Activated CD4-positive, CD25-positive, alpha-beta regulatory T cell treated with anti-CD3 and anti-CD28 coated beads, Interleukin-2, amount 50 U/mL, for 16 hours (primary cell): ENCODE results near the gene JOSD1.
"Not testable (repeated sequence)": the region's sequence is repeated elsewhere in the genome, so short reads cannot be mapped to it uniquely, and the experiment has no call there.

Experiments used
- DNase-seq: peaks from one replicate; pipeline ENCODE4 v3.0.0-alpha.2; 2020; ENCODE audit warnings: low read depth, low spot score

The JOSD1 gene

DNA sequence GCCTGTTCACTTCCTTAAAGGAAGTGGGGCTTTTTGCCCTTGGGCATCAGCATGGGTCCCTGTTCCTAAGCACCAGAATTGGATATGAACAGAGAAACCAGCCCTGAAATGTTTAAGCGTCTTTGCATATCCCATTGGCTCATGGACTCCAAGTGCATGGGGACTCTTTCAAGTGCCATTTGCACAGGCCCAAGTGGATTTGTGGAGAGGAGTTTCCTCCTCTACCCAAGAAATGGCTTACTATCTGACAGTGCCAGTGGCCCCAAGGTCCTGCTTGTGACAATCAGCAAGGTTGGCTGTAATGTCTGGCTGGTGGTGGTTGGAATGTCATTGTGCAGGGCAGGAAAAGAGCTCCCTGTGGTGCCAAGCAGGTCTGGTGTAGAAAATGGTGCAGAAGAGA is 15.0 kb downstream of the JOSD1 start:
- DNase-seq = no peak

DNA sequence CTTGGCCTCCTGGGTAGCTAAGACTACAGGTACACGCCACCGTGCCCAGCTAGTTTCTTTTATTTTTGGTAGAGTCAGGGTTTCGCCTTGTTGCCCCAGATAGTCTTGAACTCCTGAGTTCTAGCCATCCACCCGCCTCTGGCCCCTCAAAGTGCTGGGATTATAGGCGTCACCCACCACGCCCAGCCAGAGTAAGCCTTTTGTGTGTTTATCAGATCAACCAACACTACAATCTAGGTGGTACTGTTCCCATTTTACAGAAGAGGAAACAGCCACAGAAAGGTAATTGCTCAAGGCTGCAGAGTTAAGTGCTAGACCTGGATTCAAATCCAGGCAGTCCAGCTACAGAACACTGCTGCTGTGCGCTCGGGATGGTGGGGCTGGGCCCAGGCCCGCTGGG is 15.8 kb downstream of the JOSD1 start:
- no peak for DNase-seq

DNA sequence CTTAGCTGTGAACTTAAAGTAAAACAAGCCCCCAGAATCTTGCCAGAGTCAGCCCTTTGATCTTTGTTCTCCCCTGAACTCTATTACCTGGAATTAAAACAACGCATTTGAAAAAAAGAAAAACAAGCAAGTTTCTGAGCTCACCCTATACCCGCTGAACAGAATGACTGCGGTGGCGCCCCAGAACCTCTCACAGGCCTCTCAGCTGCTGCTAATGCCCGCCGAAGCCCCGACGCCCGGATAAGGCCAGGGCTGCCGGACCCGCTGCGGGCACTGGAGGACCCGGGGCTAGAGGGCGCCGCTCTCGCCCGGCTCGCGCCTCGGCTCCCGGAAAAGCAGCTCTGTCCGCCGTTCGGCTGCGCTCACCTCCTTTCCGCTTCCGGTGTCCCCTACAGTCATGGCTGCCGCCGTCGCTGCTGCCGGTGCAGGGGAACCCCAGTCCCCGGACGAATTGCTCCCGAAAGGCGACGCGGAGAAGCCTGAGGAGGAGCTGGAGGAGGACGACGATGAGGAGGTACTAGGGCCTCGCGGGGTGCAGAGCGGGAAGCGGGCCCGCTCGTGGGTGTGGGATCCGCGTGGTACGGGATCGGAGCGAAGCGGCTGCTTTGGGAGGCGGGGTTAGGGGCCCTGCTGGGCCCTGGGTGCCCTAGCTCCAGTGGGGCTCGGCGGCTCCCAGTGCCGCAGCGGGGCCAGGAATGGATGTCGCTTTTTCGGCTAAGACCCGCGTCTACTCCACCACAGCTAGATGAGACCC is 19.0 kb downstream of the JOSD1 start, which contains the start of gene TOMM22:
Gene TOMM22, plus strand, starts transcription at position 376 of the 754 bp plus-strand sequence. Its CDS starts 22 bp downstream, at position 398.
- DNase-seq = peak; percentile 71

DNA sequence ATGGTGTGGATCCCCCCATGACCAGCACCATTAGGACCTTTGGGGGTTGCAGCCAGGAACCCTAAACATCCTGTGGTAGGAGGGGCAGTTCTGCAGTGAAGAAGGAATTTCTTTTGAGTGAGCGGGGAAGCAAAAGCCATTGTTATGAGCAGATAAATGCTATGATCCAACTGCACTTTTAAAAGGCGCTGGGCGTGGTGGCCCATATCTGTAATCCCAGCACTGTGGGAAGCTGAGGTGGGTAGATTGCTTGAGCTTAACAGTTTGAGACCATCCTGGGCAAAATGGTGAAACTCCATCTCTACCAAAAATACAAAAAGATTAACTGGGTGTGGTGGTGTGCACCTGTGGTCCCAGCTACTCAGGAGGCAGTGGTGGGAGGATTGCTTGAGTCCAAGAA is 24.9 kb downstream of the JOSD1 start:
- no peak for DNase-seq

DNA sequence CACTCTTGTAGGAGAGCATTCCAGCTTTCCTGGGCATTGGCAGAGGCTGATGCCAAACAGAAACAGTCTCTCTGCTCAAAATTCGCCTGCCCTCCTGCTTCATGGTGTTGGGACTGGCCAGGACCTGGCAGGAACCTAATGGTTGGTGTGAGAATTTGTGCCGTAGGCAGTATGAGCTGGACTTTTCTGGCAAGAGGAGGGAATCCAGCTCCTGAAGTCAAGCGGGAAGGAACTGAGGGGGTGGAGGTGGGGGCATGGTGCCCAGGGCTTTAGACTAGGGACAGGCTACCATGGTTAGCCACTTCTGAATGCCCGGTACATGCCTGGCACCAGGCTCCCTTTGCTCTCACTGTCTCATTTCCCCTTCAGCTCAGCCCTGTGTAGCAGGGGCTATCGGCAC is 25.9 kb downstream of the JOSD1 start:
- DNase-seq = no peak

DNA sequence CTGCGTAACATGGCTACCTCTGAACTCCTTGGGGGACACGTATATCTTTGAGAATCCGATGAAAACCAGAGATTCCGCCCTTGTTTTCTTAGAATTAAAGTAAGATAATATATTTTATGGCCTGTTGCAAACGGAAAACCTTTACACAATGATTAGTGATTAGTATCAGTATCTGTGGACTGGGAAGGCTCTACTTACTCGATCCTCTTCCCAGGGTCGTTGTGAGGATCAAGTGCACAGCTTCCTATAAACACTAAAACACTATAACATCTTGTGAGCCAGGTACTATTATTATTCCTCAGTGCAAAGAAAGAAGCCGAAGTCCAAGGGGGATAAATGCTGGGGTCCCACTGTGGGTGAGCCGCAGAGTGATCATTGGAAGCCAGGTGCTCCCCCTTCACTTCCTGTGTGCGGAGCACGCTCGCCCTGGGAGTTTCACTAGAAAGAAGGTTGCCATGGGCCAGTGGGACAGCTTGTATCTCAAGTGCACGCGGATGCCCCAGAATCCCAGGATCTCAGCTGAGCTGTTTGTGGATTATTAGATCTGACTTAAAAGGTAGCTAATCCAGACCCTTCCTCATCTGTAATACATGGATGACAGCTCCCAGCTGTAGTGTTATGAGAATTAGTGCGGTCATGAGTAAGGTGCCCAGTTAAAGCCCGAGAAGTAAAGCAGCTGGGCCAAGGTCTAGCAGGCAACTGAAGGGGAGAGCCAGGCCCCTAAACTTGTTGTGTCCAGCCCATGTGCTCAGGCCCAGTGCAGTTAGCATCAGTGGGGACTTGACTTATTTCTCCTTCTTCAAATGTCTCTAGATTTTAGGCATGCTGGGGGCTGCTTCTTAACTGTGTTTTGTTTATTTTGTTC is 43.5 kb downstream of the JOSD1 start:
- no peak for DNase-seq

DNA sequence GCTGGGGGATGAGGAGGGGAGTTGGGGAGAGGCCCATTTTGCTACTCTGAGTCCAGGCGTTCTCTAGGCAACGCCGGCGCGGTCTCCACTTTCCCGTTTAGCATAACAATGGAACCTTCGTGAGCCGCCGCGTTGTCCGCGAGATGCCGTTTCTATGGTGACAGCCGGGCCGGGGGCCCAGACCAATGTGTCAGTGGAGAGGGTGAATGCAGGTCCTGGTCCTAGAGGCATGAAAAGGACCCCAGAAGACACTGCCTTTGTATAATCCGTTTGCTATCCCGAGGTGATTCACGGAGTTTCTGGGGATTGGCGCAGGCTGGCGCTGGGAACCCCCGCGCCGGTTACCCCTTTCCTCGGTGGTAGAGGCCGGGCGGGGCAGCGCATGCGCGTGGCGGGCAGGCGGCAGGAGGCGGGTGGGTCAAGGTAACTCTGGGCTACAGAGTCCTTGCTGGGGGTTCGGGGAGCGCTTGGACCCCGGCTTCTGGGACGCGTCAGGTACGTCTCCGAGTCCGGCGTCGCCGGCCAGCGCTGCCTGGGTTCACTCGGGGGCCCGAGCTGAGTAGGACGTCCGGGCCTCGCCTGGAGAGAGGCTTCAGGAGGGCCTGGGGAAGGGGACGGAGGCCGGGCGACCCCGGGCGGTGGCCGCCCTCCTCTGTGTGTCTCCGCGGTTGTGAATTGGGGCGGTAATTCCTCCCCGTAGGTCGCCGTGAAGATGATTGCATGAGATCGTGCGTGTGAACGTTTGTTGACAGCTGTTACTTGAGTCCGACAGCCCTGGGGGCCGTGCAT is 44.3 kb downstream of the JOSD1 start, which contains the start of the genes CBY1 and FAM227A:
Gene CBY1, plus strand, starts transcription at position 383 of the 789 bp plus-strand sequence. CDS start 11,417 bp downstream, outside the sequence.
Gene FAM227A, minus strand, starts transcription at position 137 of the 789 bp plus-strand sequence. CDS start 6,224 bp downstream, outside the sequence.
- peak; percentile 73 for DNase-seq

DNA sequence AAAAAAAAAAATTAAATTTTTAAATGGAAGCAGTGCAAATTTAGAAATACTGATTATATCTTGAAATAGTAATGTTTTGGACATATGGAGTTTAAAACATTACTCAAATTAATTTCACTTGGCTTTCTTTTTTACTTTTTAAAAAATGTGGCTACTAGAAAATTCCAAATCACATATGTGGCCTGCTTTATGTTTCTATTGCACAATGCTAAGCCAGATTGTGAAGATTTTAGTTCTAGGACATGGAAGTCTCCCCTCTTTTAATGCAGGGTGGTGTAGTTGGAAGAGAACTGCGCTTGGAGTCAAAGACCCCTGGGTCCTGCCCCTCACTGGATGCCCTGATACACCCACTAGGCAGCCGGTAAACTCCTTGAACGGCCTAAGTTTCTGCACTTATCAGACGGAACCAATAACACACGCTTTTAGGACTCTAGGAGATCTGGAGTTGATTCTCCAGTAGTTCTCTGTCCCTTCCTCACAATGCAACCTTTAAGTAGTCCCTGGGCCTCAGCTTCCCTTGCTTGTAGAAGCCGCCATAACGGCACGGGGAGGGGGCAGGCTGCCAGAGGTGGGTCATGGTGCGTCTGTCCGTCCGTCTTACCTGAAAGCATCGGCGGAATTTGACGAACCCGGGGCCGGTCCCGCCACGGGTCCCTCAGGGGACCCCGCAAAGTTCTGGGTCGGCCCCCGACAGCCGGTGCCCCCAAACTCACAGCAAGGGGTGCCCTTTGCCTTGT is 45.1 kb downstream of the JOSD1 start:
- no peak for DNase-seq

DNA sequence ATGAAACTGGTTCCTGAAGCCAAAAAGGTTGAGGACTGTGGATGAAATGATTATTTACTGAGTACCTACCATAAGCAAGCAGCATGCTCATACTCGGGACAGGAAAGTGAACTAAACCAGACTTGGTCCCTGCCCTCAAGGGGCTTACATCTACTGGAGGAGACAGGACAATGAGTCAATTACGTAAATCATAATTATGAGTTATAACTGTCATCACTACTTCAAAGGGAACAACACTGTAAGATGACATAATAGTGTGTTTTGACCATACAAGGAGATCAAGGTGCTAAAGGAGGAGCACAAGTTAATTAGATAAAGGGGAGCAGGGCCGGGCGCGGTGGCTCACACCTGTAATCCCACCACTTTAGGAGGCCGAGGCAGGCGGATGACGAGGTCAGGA is 47.0 kb downstream of the JOSD1 start:
- DNase-seq = no peak

DNA sequence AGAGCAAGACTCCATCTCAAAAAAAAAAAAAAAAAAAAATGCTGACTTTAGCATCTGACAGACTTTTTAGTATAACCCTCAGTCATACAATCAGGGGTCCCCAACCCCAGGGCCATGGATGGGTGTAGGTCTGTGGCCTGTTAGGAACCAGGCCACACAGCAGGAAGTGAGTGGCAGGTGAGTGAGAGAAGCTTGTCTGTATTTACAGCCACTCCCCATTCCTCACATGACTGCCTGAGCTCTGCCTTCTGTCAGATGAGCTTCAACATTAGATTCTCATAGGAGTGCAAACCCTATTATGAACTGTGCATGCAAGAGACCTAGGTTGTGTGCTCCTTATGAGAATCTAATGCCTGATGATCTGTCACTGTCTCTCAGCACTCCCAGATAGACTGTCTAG is 47.9 kb downstream of the JOSD1 start:
- no peak for DNase-seq

DNA sequence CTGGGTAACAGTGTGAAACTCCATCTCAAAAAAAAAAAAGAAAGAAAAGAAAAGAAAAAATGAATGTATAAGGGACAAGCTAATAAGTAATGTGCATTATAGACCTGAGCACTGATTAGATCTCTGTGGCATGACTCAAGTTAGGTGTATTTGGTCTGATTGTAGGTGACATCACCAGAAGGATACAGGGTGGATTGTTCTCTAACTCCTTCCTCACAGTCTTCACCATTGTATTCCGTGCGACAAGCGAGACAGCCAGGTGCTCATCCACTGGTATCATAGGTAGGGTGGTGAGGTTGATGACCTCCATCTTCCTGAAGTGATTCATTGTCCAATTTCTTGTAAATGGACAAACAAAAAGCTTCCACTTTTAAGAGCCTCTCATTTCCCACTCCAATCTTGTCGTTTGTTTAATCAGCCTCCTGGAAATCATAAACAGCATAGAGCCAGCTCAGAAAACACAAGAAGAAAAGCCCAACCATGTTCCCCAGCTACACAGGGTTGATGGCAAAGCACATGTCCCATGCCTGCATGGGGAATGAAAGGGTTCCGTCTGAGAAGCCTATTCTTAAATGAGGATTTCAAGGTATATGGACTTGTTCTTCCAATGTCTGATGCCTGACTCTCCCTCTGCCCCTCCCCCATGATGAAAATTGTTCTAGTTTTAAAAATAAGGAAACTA is 50.8 kb downstream of the JOSD1 start:
- no peak for DNase-seq

DNA sequence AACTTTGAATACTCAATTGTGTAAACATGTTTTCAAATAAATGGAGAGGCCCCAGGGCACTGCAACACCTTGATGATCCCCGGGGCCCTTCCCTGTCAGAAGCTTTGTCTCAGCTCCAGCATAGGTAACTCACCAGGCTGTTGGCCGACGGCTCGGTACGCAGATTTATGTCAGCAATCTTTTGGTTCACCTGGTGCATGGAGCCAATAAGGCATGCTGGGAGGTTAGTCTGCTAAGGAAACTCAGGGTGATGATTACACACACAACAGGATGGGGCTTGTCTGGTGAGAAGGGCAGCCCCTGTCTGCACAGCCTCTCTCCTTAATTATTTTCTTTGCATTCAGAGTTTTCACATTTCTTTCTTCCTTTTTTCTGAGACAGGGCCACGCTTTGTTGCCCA is 55.3 kb downstream of the JOSD1 start:
- no peak for DNase-seq

DNA sequence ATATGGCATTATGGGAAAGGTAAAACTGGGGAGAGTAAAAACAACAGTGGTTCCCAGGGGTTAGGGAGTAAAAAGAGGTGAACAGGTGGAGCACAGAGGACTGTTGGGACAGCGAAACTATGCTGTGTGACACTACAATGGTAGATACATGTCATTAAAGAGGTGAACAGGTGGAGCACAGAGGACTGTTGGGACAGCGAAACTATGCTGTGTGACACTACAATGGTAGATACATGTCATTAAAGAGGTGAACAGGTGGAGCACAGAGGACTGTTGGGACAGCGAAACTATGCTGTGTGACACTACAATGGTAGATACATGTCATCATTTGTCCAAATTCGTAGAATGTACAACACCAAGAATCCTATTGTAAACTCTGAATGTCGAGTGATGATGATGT is 56.5 kb downstream of the JOSD1 start:
- not testable (repeated sequence) for DNase-seq

DNA sequence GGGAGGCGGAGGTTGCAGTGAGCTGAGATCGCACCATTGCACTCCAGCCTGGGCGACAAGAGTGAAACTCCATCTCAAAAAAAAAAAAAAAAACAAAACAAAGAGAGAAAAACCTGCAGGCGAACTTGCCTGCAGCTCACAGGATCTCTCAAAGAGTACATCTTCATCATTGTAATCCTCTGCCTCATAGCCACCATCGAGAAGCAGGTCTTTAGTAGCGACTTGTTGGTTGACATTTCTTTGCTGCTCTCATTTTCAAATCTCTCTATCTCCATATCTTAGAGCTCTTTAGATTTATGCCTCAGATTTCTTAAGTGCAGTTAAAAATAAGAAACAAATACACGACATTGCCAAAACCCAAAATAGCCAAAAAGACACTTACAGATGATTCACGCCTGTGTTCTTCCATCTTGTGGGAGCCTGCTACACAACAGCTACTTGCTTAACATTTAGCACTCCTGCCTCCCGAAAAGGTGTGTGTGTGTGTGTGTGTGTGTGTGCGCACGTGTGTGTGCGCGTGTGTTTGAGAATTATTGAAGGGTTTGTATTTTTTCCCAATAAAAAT is 59.2 kb downstream of the JOSD1 start:
- DNase-seq = no peak

DNA sequence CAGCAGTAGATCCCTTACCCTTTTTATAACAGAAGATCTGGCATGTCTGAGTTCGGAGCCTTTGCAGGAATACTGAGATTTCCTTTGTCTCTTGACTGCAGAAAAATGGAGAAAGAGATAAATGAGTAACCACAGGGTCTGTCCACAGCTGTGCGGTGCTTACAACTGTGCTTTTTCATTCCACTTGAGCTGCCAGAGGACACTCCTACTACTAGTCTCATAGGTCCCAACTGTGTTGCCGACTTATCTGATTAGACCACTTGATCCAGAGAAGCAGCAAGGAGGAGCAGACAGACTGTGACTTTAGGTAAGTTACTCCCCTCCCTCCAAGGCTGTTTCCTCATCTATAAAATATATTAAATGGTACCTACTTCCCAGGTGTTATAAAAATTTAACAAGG is 62.0 kb downstream of the JOSD1 start:
- DNase-seq = no peak

DNA sequence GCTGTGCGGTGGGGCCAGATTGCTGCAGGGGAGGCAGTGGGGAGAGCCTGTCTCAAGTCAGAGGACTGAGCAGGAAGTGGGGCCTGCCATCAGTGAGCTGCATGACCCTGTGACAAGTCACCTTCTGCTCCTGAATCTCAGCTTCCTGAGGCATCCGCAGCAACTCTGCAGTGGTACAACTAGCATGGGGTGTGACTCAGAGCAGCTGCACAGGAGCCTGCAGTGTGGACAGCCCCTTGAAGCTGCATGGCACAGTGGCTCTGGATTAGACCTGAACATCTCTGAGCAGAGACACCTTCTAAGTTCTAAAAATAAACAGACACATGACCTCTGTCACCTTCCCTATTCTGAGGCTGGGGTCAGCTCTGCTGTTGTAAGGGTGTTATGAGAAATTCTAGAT is 62.5 kb downstream of the JOSD1 start:
- no peak for DNase-seq
